Lung (tissue), 12 donors: ENCODE results near the gene CATSPER1. TPM values are rescaled to one million over a fixed set of nuclear protein-coding genes. Genes with fewer than 3 reads are reported as not detected.
A peak's percentile ranks its signal among the peaks of the same experiment; 100 is the strongest.
"Not testable (repeated sequence)": the region's sequence is repeated elsewhere in the genome, so short reads cannot be mapped to it uniquely, and the experiment has no call there.

Source experiments
- ATAC-seq: fragments of 200-7000 bp; cut with Tn5 transposase; one replicate; pipeline ENCODE4 v1.9.1; 2020; ENCODE audit warnings: moderate number of reproducible peaks; ENCODE audit not compliant: insufficient read depth, low FRiP score
- DNase-seq, 3 donors: peaks; one replicate each; pipeline ENCODE4 v3.0.0-alpha.2; 2013 to 2017
- H3K27ac ChIP-seq, 2 donors: one replicate each; pipeline ENCODE4 v1.5.1; 2013; ENCODE audit warnings: mild to moderate bottlenecking in 2 of 2, moderate library complexity in 2 of 2, control low read depth in 1 of 2, inconsistent platforms in 1 of 2, low read depth in 1 of 2, low read length in 1 of 2
- H3K27me3 ChIP-seq, 3 donors: one replicate each; pipeline ENCODE4 v1.5.1; 2013; ENCODE audit warnings: low read length in 2 of 3; ENCODE audit not compliant: control insufficient read depth in 3 of 3, insufficient read depth in 3 of 3
- H3K36me3 ChIP-seq, 4 donors: one replicate each; pipeline ENCODE4 v1.5.1; 2013; ENCODE audit warnings: low read length in 4 of 4, mild to moderate bottlenecking in 1 of 4, moderate library complexity in 1 of 4; ENCODE audit not compliant: control insufficient read depth in 4 of 4, insufficient read depth in 4 of 4
- H3K4me1 ChIP-seq, 5 donors: one replicate each; pipeline ENCODE4 v1.5.1; 2013; ENCODE audit warnings: low read length in 5 of 5, mild to moderate bottlenecking in 2 of 5, moderate library complexity in 1 of 5; ENCODE audit not compliant: control insufficient read depth in 5 of 5, insufficient read depth in 5 of 5
- H3K4me3 ChIP-seq: one replicate; pipeline ENCODE4 v1.5.1; 2013; ENCODE audit warnings: mild to moderate bottlenecking, control low read depth, moderate library complexity
- H3K9ac ChIP-seq, 2 donors: one replicate each; pipeline ENCODE4 v1.5.1; 2013; ENCODE audit warnings: low read length in 2 of 2, control low read depth in 1 of 2; ENCODE audit not compliant: insufficient read depth in 1 of 2
- H3K9me3 ChIP-seq, 4 donors: one replicate each; pipeline ENCODE4 v1.5.1; 2013; ENCODE audit warnings: low read length in 3 of 4, mild to moderate bottlenecking in 1 of 4, moderate library complexity in 1 of 4; ENCODE audit not compliant: control insufficient read depth in 4 of 4, insufficient read depth in 3 of 4
- CTCF ChIP-seq: IDR thresholded peaks from 2 replicates; pipeline ENCODE4 v1.5.1; 2012; ENCODE audit warnings: mild to moderate bottlenecking; ENCODE audit errors: control extremely low read depth, extremely low read depth
- WGBS, 2 donors: extraction: QIAGEN DNeasy Blood & Tissue Kit; methylation state at CpG; one replicate each; pipeline ENCODE4 v1.1.7; 2013; 5-methylcytosine and 5-hydroxymethylcytosine counted together
- polyA plus RNA-seq, 2 donors: library from polyadenylated mRNA; stranded (reverse); fragments of 200-250 nt; gene quantifications; one replicate each; pipeline ENCODE4 v1.2.1, GENCODE V29; 2013
- total RNA-seq, 2 donors: library from RNA; depleted of rRNA in 1 of 2; stranded (reverse); fragments of >200 nt in 1 of 2; gene quantifications; one replicate each; pipeline ENCODE4 v1.2.1, GENCODE V29; 2014 to 2021
- donor health status: control.
- donor health status: control.
- donor health status: Bipolar disorder and iron deficiency.
- donor health status: healthy.
- donor health status: DM: yes; HTN: yes; CAD: no.

Gene CATSPER1
- total and polyA plus RNA-seq, 4 donors = 2.9 to 3.3 (median 3.1) TPM; not detected in 1

GRCh38 chr11:66012371-66012945, 13.8 kb downstream of the CATSPER1 start:
- ATAC-seq (no peak), DNase-seq (no peak)
- H3K27ac ChIP-seq = no peak overlapping the region
- H3K4me1 ChIP-seq = peaks cover 0 to 9% (median 0%) of the 10 kb centered on the region in 5 donors
- WGBS, 2 donors = 55 to 59% methylated on average over 11 of the region's 12 CpGs
- no peak for TF ChIP-seq CTCF
- H3K9me3 ChIP-seq = no peaks in the 10 kb centered on the region
- H3K36me3 ChIP-seq = no peaks in the 10 kb centered on the region
- H3K4me3 ChIP-seq = no peak overlapping the region
- peaks cover 0 to 24% (median 20%) of the 10 kb centered on the region in 3 donors for H3K27me3 ChIP-seq
- H3K9ac ChIP-seq = no peak overlapping the region

- no peak within 1 kb of the TSS for H3K4me3 ChIP-seq
- ATAC-seq (no peak), DNase-seq (no peak)
- no peak within 1 kb of the TSS for H3K9ac ChIP-seq
- TF ChIP-seq CTCF = no peak
- H3K36me3 ChIP-seq = no peaks in the 10 kb centered on the region
- 8 to 10% methylated on average over 54 to 61 of the region's 61 CpGs for WGBS, 2 donors
- peak within 1 kb of the TSS in 1 of 2 donors; percentile 72 for H3K27ac ChIP-seq
- peaks cover 0 to 9% (median 0%) of the 10 kb centered on the region in 5 donors for H3K4me1 ChIP-seq
- H3K27me3 ChIP-seq = peaks cover 0 to 24% (median 20%) of the 10 kb centered on the region in 3 donors
- H3K9me3 ChIP-seq = no peaks in the 10 kb centered on the region
These were observed 14.4 kb downstream of the CATSPER1 start, which contains the start of gene CST6 for GRCh38 chr11:66011785-66012303. Gene CST6, plus strand, starts transcription at chr11:66012008. Its CDS starts 37 bp downstream, at chr11:66012045.

GRCh38 chr11:66011239-66011784, 15.0 kb downstream of the CATSPER1 start:
- 36 to 62% methylated on average over 13 to 14 of the region's 14 CpGs for WGBS, 2 donors
- Histone ChIP-seq H3K9me3 (no peaks in the 10 kb centered on the region), H3K4me3 (no peak overlapping the region), H3K4me1 (peaks cover 0 to 9% (median 0%) of the 10 kb centered on the region in 5 donors), H3K36me3 (no peaks in the 10 kb centered on the region), H3K27ac (peak overlapping the region in 1 of 2 donors; percentile 72), H3K9ac (no peak overlapping the region), H3K27me3 (peaks cover 0 to 24% (median 20%) of the 10 kb centered on the region in 3 donors)
- DNase-seq (peak; percentile 55 to 77 (median 75)), ATAC-seq (peak; percentile 56)
- TF ChIP-seq CTCF = no peak

- DNase-seq, H3K9ac ChIP-seq, H3K9me3 ChIP-seq, ATAC-seq, H3K4me1 ChIP-seq, H3K27ac ChIP-seq, H3K4me3 ChIP-seq, H3K36me3 ChIP-seq: not testable (repeated sequence)
- WGBS, 2 donors = 73 to 81% methylated on average over 4 of the region's 4 CpGs
- H3K27me3 ChIP-seq = peaks cover 0 to 24% (median 20%) of the 10 kb centered on the region in 3 donors
These were observed 16.2 kb downstream of the CATSPER1 start for GRCh38 chr11:66010036-66010435.
